Astrocyte (in vitro differentiated cells and primary cell): ENCODE measurements around the gene STRIP2. TPM values are rescaled to one million over a fixed set of nuclear protein-coding genes. Genes with fewer than 3 reads are reported as not detected.

Experiments
- DNase-seq: peaks from one replicate; pipeline ENCODE4 v3.0.0-alpha.2; 2010; ENCODE audit warnings: low read depth
- FAIRE-seq: peaks from 2 replicates; lab custom pipeline; 2011; peaks lifted over from hg19 to GRCh38; lab: Jason Lieb, UNC
- H2AFZ ChIP-seq: 2 replicates; pipeline ENCODE4 v1.6.0; 2012; ENCODE audit warnings: low read depth, low read length, inconsistent platforms
- H3K27ac ChIP-seq: 2 replicates; pipeline ENCODE4 v1.5.1; 2011; ENCODE audit warnings: low read depth, low read length, inconsistent platforms
- H3K27me3 ChIP-seq: 2 replicates; pipeline ENCODE4 v1.6.0; 2011; ENCODE audit warnings: low read length, inconsistent platforms; ENCODE audit not compliant: insufficient read depth
- H3K36me3 ChIP-seq: 2 replicates; pipeline ENCODE4 v1.5.1; 2011; ENCODE audit warnings: low read length, inconsistent platforms; ENCODE audit not compliant: insufficient read depth
- H3K4me1 ChIP-seq: 2 replicates; pipeline ENCODE4 v1.5.1; 2011; ENCODE audit warnings: low read length, inconsistent platforms; ENCODE audit not compliant: insufficient read depth
- H3K4me2 ChIP-seq: 2 replicates; pipeline ENCODE4 v1.6.0; 2012; ENCODE audit warnings: low read length, inconsistent platforms
- H3K4me3 ChIP-seq: 2 replicates; pipeline ENCODE4 v1.5.1; 2011; ENCODE audit warnings: low read depth, mild to moderate bottlenecking, low read length, inconsistent platforms; ENCODE audit not compliant: insufficient read depth
- H3K79me2 ChIP-seq: 2 replicates; pipeline ENCODE4 v1.6.0; 2012; ENCODE audit warnings: mild to moderate bottlenecking, low read length, inconsistent platforms; ENCODE audit not compliant: insufficient read depth
- H3K9ac ChIP-seq: 2 replicates; pipeline ENCODE4 v1.6.0; 2012; ENCODE audit warnings: mild to moderate bottlenecking, low read length, inconsistent platforms
- H3K9me3 ChIP-seq: 2 replicates; pipeline ENCODE4 v1.5.1; 2012; ENCODE audit warnings: low read depth, mild to moderate bottlenecking, low read length, inconsistent platforms; ENCODE audit not compliant: insufficient read depth
- H4K20me1 ChIP-seq: 2 replicates; pipeline ENCODE4 v1.6.0; 2012; ENCODE audit warnings: low read length, inconsistent platforms; ENCODE audit not compliant: insufficient read depth
- H3K27ac Mint-ChIP-seq: one replicate; pipeline ENCODE4 v1.8.0; 2021; ENCODE audit warnings: mild to moderate bottlenecking, mixed read lengths; ENCODE audit not compliant: unreplicated experiment
- H3K27me3 Mint-ChIP-seq: one replicate; pipeline ENCODE4 v1.8.0; 2021; ENCODE audit warnings: low read depth, mixed read lengths; ENCODE audit not compliant: unreplicated experiment
- H3K36me3 Mint-ChIP-seq: one replicate; pipeline ENCODE4 v1.8.0; 2021; ENCODE audit warnings: low read depth, mixed read lengths; ENCODE audit not compliant: unreplicated experiment
- H3K4me1 Mint-ChIP-seq: one replicate; pipeline ENCODE4 v1.8.0; 2021; ENCODE audit warnings: low read depth, mixed read lengths; ENCODE audit not compliant: unreplicated experiment
- H3K4me3 Mint-ChIP-seq: one replicate; pipeline ENCODE4 v1.8.0; 2021; ENCODE audit warnings: mild to moderate bottlenecking, moderate library complexity, mixed read lengths; ENCODE audit not compliant: unreplicated experiment
- H3K9me3 Mint-ChIP-seq: one replicate; pipeline ENCODE4 v1.8.0; 2021; ENCODE audit warnings: mild to moderate bottlenecking, mixed read lengths; ENCODE audit not compliant: unreplicated experiment
- CTCF ChIP-seq: IDR thresholded peaks from 2 replicates; pipeline ENCODE4 v1.5.1; 2011; ENCODE audit warnings: low read depth, mild to moderate bottlenecking, inconsistent platforms, low read length, moderate library complexity; ENCODE audit not compliant: insufficient read depth
- EZH2 ChIP-seq: IDR thresholded peaks from 2 replicates; pipeline ENCODE4 v1.6.1; 2012; ENCODE audit warnings: mild to moderate bottlenecking, low read length, inconsistent platforms; ENCODE audit not compliant: insufficient read depth
- total RNA-seq: library from RNA; stranded (reverse); gene quantifications from 2 replicates; pipeline ENCODE4 v1.2.1, GENCODE V29; 2021

The STRIP2 gene
- total RNA-seq, 1 donor from 2014 or later = 1.3 TPM

GRCh38 chr7:129493555-129493954, 59.3 kb downstream of the STRIP2 start:
- no peaks in the 10 kb centered on the region for H4K20me1 ChIP-seq
- Mint-ChIP-seq H3K9me3 (no peaks in the 10 kb centered on the region), H3K4me3 (no peak overlapping the region), H3K27me3 (peaks cover 11% of the 10 kb centered on the region), H3K36me3 (no peaks in the 10 kb centered on the region), H3K27ac (peak overlapping the region; percentile 53), H3K4me1 (peaks cover 21% of the 10 kb centered on the region)
- H3K79me2 ChIP-seq = no peaks in the 10 kb centered on the region
- FAIRE-seq (no peak), DNase-seq (no peak)
- H3K9me3 ChIP-seq = peaks cover 2% of the 10 kb centered on the region
- TF ChIP-seq CTCF (peak; percentile 21), EZH2 (no peak)
- H3K27me3 ChIP-seq = no peaks in the 10 kb centered on the region
- H3K27ac ChIP-seq = peak overlapping the region; percentile 75
- H3K36me3 ChIP-seq = no peaks in the 10 kb centered on the region
- H2AFZ ChIP-seq = no peak overlapping the region
- peaks cover 28% of the 10 kb centered on the region for H3K4me1 ChIP-seq
- no peak overlapping the region for H3K4me3 ChIP-seq
- peak overlapping the region; percentile 9 for H3K4me2 ChIP-seq
- peak overlapping the region; percentile 65 for H3K9ac ChIP-seq

DNA sequence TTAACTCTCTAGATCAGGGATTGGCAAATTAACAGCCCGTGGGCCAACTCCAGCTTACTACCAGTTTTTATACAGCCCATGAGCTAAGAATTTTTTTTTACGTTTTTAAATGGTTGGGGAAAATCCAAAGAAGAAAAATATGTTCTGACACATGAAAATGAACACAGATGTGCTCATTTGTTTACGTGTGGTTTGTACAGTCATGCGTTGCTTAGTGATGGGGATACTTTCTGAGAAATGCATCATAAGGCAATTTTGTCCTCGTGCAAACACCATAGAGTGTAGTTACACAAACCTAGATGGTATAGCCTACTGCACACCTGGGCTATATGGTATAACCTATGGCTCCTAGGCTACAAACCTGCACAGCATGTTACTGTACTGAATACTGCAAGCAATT, 59.8 kb downstream of the STRIP2 start:
- Mint-ChIP-seq H3K36me3 (no peaks in the 10 kb centered on the region), H3K27me3 (peaks cover 11% of the 10 kb centered on the region), H3K9me3 (no peaks in the 10 kb centered on the region), H3K27ac (no peak overlapping the region), H3K4me1 (peaks cover 19% of the 10 kb centered on the region), H3K4me3 (no peak overlapping the region)
- Histone ChIP-seq H3K36me3 (no peaks in the 10 kb centered on the region), H3K9ac (peak overlapping the region; percentile 65), H2AFZ (no peak overlapping the region), H3K4me3 (no peak overlapping the region), H3K4me2 (peak overlapping the region; percentile 9), H3K79me2 (no peaks in the 10 kb centered on the region), H3K27ac (peak overlapping the region; percentile 75), H3K27me3 (no peaks in the 10 kb centered on the region), H3K9me3 (peaks cover 2% of the 10 kb centered on the region), H3K4me1 (peaks cover 24% of the 10 kb centered on the region), H4K20me1 (no peaks in the 10 kb centered on the region)
- FAIRE-seq = no peak
- peak; percentile 86 for DNase-seq
- no peak for TF ChIP-seq CTCF
- no peak for TF ChIP-seq EZH2

GRCh38 chr7:129495987-129496386, 61.8 kb downstream of the STRIP2 start:
- no peak overlapping the region for H3K9ac ChIP-seq
- peaks cover 14% of the 10 kb centered on the region for H3K4me1 Mint-ChIP-seq
- no peak overlapping the region for H3K4me3 ChIP-seq
- no peak overlapping the region for H3K4me3 Mint-ChIP-seq
- TF ChIP-seq EZH2 (no peak), CTCF (no peak)
- no peak overlapping the region for H3K4me2 ChIP-seq
- H3K79me2 ChIP-seq = no peaks in the 10 kb centered on the region
- H3K36me3 Mint-ChIP-seq = no peaks in the 10 kb centered on the region
- no peak for DNase-seq
- no peak overlapping the region for H2AFZ ChIP-seq
- no peaks in the 10 kb centered on the region for H3K27me3 ChIP-seq
- H3K27ac ChIP-seq = no peak overlapping the region
- no peak overlapping the region for H3K27ac Mint-ChIP-seq
- peaks cover 17% of the 10 kb centered on the region for H3K27me3 Mint-ChIP-seq
- H3K9me3 Mint-ChIP-seq = no peaks in the 10 kb centered on the region
- peaks cover 2% of the 10 kb centered on the region for H3K9me3 ChIP-seq
- H4K20me1 ChIP-seq = no peaks in the 10 kb centered on the region
- no peaks in the 10 kb centered on the region for H3K36me3 ChIP-seq
- H3K4me1 ChIP-seq = peaks cover 14% of the 10 kb centered on the region
- no peak for FAIRE-seq
